ENCODE measurements around the gene DNAJB13.
A peak's percentile ranks its signal among the peaks of the same experiment; 100 is the strongest.
"Not testable (repeated sequence)": the region's sequence is repeated elsewhere in the genome, so short reads cannot be mapped to it uniquely, and the experiment has no call there.

The DNAJB13 gene

GRCh38 chr11:73980001-73980961 lies 29.5 kb downstream of the DNAJB13 start:
- in situ Hi-C loops (cut with MboI; ENCODE audit: low pct_unique_long_range_greater_than_20kb, low sequenced_read_pairs, unreplicated experiment): no loop called here
- DNase-seq (ENCODE audit: low spot score): peak; percentile 88
- TF ChIP-seq CTCF (IDR thresholded peaks at IDR 0.05; ENCODE audit: extremely low read depth, insufficient read depth, missing control alignments): no peak

- TF ChIP-seq CTCF (IDR thresholded peaks at IDR 0.05; ENCODE audit: extremely low read depth, insufficient read depth, missing control alignments): no peak
- no peak for DNase-seq (ENCODE audit: low spot score)
- in situ Hi-C loops (cut with MboI; ENCODE audit: low pct_unique_long_range_greater_than_20kb, low sequenced_read_pairs, unreplicated experiment): no loop called here
Observed at GRCh38 chr11:73981051-73981805, 30.4 kb downstream of the DNAJB13 start.

- no peak for TF ChIP-seq CTCF (IDR thresholded peaks at IDR 0.05; ENCODE audit: extremely low read depth, insufficient read depth, missing control alignments)
- in situ Hi-C loops (cut with MboI; ENCODE audit: low pct_unique_long_range_greater_than_20kb, low sequenced_read_pairs, unreplicated experiment): no loop called here
- peak; percentile 86 for DNase-seq (ENCODE audit: low spot score)
Observed at GRCh38 chr11:73982595-73982989, 31.8 kb downstream of the DNAJB13 start, which contains the start of gene UCP2. Gene UCP2 (minus strand): TSS chr11:73982843. CDS start chr11:73978378, 4,465 bp downstream.

GRCh38 chr11:73982990-73983740 lies 32.3 kb downstream of the DNAJB13 start:
- in situ Hi-C loops (cut with MboI; ENCODE audit: low pct_unique_long_range_greater_than_20kb, low sequenced_read_pairs, unreplicated experiment): no loop called here
- TF ChIP-seq CTCF (IDR thresholded peaks at IDR 0.05; ENCODE audit: extremely low read depth, insufficient read depth, missing control alignments): no peak

GRCh38 chr11:73983741-73984538 lies 33.1 kb downstream of the DNAJB13 start:
- no peak for TF ChIP-seq CTCF (IDR thresholded peaks at IDR 0.05; ENCODE audit: extremely low read depth, insufficient read depth, missing control alignments)
- no peak for DNase-seq (ENCODE audit: low spot score)
- in situ Hi-C loops (cut with MboI; ENCODE audit: low pct_unique_long_range_greater_than_20kb, low sequenced_read_pairs, unreplicated experiment): no loop called here

More at GRCh38 chr11:73982990-73983740, 32.3 kb downstream of the DNAJB13 start:
- DNase-seq (ENCODE audit: low spot score): peak; percentile 97

GRCh38 chr11:73985661-73986060 lies 34.8 kb downstream of the DNAJB13 start:
- in situ Hi-C loops (cut with MboI; ENCODE audit: low pct_unique_long_range_greater_than_20kb, low sequenced_read_pairs, unreplicated experiment); DNase-seq (ENCODE audit: low spot score): not testable (repeated sequence)

Data from GM13977 (cell line).